ENCODE measurements around the gene ICOS. TPM values are rescaled to one million over a fixed set of nuclear protein-coding genes. Genes with fewer than 3 reads are reported as not detected.
A peak's percentile ranks its signal among the peaks of the same experiment; 100 is the strongest.

The ICOS gene
- total RNA-seq, 3 donors from 2014 or later, result 0.36 to 0.49 (median 0.38) TPM

- Histone ChIP-seq H3K36me3 (ENCODE audit: low read depth) (no peaks in the 10 kb centered on the region), H3K4me1 (ENCODE audit: low read depth) (no peaks in the 10 kb centered on the region), H3K4me3 (no peak overlapping the region), H3K9me3 (no peaks in the 10 kb centered on the region)
- TF ChIP-seq CTCF (IDR thresholded peaks at IDR 0.05), result no peak
- DNase-seq, result no peak
- no peak for ATAC-seq
- intact Hi-C loops (cut with DNase I, micrococcal nuclease), result no loop called here
Observed at GRCh38 chr2:203892207-203892606, 44.4 kb upstream of the ICOS start.

- Histone ChIP-seq H3K36me3 (ENCODE audit: low read depth) (no peaks in the 10 kb centered on the region), H3K9me3 (no peaks in the 10 kb centered on the region), H3K4me1 (ENCODE audit: low read depth) (no peaks in the 10 kb centered on the region), H3K4me3 (no peak overlapping the region)
- DNase-seq (no peak), ATAC-seq (peak; percentile 35)
- intact Hi-C loops (cut with DNase I, micrococcal nuclease), result no loop called here
- TF ChIP-seq CTCF (IDR thresholded peaks at IDR 0.05), result no peak
Observed at GRCh38 chr2:203893401-203893800, 43.2 kb upstream of the ICOS start.

DNA sequence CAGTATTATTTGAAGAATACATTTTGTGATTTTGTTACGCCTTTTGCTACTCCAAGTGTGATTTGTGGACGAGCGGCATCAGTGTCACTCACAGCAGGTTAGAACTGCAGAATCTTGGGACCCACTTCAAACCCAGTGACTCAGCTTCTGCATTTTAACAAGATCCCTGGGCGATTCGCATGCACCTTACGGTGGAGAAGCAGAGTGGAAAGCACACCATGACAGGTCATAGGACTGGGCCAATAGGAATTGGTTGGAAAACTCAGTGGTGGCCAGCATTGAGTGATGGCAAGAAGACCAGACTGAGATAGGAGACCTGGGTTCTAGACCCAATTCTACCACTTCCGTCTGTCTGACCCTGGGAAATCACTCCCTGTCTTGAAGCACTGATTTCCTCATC, 42.7 kb upstream of the ICOS start:
- H3K4me3 ChIP-seq, result no peak overlapping the region
- intact Hi-C loops (cut with DNase I, micrococcal nuclease), result no loop called here
- DNase-seq, result no peak
- H3K9me3 ChIP-seq, result no peaks in the 10 kb centered on the region
- H3K36me3 ChIP-seq (ENCODE audit: low read depth), result no peaks in the 10 kb centered on the region
- no peak for ATAC-seq
- H3K4me1 ChIP-seq (ENCODE audit: low read depth), result no peaks in the 10 kb centered on the region
- TF ChIP-seq CTCF (IDR thresholded peaks at IDR 0.05), result no peak

GRCh38 chr2:203894262-203894661, 42.3 kb upstream of the ICOS start:
- intact Hi-C loops (cut with DNase I, micrococcal nuclease), result no loop called here
- DNase-seq (no peak), ATAC-seq (no peak)
- TF ChIP-seq CTCF (IDR thresholded peaks at IDR 0.05), result no peak
- Histone ChIP-seq H3K4me1 (ENCODE audit: low read depth) (no peaks in the 10 kb centered on the region), H3K4me3 (no peak overlapping the region), H3K36me3 (ENCODE audit: low read depth) (no peaks in the 10 kb centered on the region), H3K9me3 (no peaks in the 10 kb centered on the region)

- no peak for TF ChIP-seq CTCF (IDR thresholded peaks at IDR 0.05)
- DNase-seq (no peak), ATAC-seq (no peak)
- intact Hi-C loops (cut with DNase I, micrococcal nuclease), result no loop called here
- Histone ChIP-seq H3K9me3 (peaks cover 15% of the 10 kb centered on the region), H3K36me3 (ENCODE audit: low read depth) (no peaks in the 10 kb centered on the region), H3K4me1 (ENCODE audit: low read depth) (no peaks in the 10 kb centered on the region), H3K4me3 (no peak overlapping the region)
Observed at GRCh38 chr2:203897544-203897943, 39.0 kb upstream of the ICOS start.

GRCh38 chr2:203898657-203899056, 37.9 kb upstream of the ICOS start:
- ATAC-seq, result no peak
- TF ChIP-seq CTCF (IDR thresholded peaks at IDR 0.05), result no peak
- Histone ChIP-seq H3K9me3 (peaks cover 18% of the 10 kb centered on the region), H3K4me1 (ENCODE audit: low read depth) (no peaks in the 10 kb centered on the region), H3K4me3 (no peak overlapping the region), H3K36me3 (ENCODE audit: low read depth) (no peaks in the 10 kb centered on the region)
- intact Hi-C loops (cut with DNase I, micrococcal nuclease), result no loop called here
- DNase-seq, result no peak

Data from mucosa of descending colon (tissue), 3 donors.